Activated effector memory CD4-positive, alpha-beta T cell treated with anti-CD3 and anti-CD28 coated beads, Interleukin-2, amount 50 U/mL, for 16 hours (primary cell): ENCODE measurements around the gene PRKCQ.

ENCODE experiments used
- DNase-seq: peaks from one replicate; pipeline ENCODE4 v3.0.0-alpha.2; 2020

Gene PRKCQ

GRCh38 chr10:6431861-6432260, 148.2 kb downstream of the PRKCQ start:
- no peak for DNase-seq

GRCh38 chr10:6431186-6431585, 148.9 kb downstream of the PRKCQ start:
- no peak for DNase-seq

- DNase-seq = no peak
These were observed 149.6 kb downstream of the PRKCQ start for GRCh38 chr10:6430423-6430980.

- DNase-seq = no peak
These were observed 152.6 kb downstream of the PRKCQ start for GRCh38 chr10:6427357-6427959.

- DNase-seq = no peak
These were observed 153.8 kb downstream of the PRKCQ start for GRCh38 chr10:6426317-6426716.

GRCh38 chr10:6423413-6424170, 156.5 kb downstream of the PRKCQ start:
- DNase-seq = no peak

- DNase-seq = peak; percentile 73
These were observed 157.1 kb downstream of the PRKCQ start for GRCh38 chr10:6423004-6423403.

GRCh38 chr10:6418613-6419216, 161.4 kb downstream of the PRKCQ start:
- no peak for DNase-seq

GRCh38 chr10:6418167-6418566, 161.9 kb downstream of the PRKCQ start:
- DNase-seq = no peak

GRCh38 chr10:6416892-6417512, 163.1 kb downstream of the PRKCQ start:
- no peak for DNase-seq

- no peak for DNase-seq
These were observed 168.6 kb downstream of the PRKCQ start for GRCh38 chr10:6411436-6411835.

- DNase-seq = no peak
These were observed 169.2 kb downstream of the PRKCQ start for GRCh38 chr10:6410830-6411229.

GRCh38 chr10:6409971-6410643, 170.0 kb downstream of the PRKCQ start:
- DNase-seq = peak; percentile 73

GRCh38 chr10:6408799-6409198, 171.3 kb downstream of the PRKCQ start:
- DNase-seq = no peak

GRCh38 chr10:6407034-6407721, 172.9 kb downstream of the PRKCQ start:
- DNase-seq = no peak

- no peak for DNase-seq
These were observed 173.6 kb downstream of the PRKCQ start for GRCh38 chr10:6406220-6407033.

GRCh38 chr10:6405713-6406112, 174.4 kb downstream of the PRKCQ start:
- no peak for DNase-seq

- no peak for DNase-seq
These were observed 175.7 kb downstream of the PRKCQ start for GRCh38 chr10:6404127-6405072.

GRCh38 chr10:6402960-6403359, 177.1 kb downstream of the PRKCQ start:
- no peak for DNase-seq

- DNase-seq = no peak
These were observed 177.7 kb downstream of the PRKCQ start for GRCh38 chr10:6402349-6402709.
